PC-9 (cell line): ENCODE measurements around the gene IGSF8.

Source experiments
- EZH2 ChIP-seq: fragments of 200-600 bp; sonication (generic); IDR thresholded peaks from 2 replicates; pipeline ENCODE4 v1.8.0; 2017; ENCODE audit warnings: antibody characterized with exemption, low read depth
- TF ChIP-seq, protein P1 (sequence below): fragments of 200-600 bp; sonication (generic); conservative IDR thresholded peaks from 2 replicates; pipeline ENCODE4 v1.6.1; 2017; ENCODE audit warnings: mixed run types, antibody characterized with exemption, mild to moderate bottlenecking, moderate library complexity

DNA sequence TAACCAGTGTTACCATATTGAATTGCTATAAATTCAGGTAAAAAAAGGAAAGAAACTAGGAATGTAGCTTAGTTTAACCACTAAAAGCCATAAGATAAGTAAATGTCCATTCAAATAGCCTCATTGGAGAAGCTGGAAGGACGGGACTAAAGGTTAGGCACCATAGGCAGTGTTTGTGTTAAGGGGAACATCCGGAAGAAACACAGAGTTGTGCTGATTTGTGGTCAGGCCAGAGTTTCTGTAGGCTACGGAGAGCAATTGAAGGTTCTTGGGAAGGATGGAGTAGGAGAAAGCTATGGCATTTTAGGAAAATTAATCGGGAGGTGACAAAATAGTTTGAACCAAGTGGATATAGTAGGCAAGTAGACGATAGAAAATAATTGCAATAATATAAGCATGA lies 27.1 kb downstream of the IGSF8 start:
- TF ChIP-seq, protein P1, sequence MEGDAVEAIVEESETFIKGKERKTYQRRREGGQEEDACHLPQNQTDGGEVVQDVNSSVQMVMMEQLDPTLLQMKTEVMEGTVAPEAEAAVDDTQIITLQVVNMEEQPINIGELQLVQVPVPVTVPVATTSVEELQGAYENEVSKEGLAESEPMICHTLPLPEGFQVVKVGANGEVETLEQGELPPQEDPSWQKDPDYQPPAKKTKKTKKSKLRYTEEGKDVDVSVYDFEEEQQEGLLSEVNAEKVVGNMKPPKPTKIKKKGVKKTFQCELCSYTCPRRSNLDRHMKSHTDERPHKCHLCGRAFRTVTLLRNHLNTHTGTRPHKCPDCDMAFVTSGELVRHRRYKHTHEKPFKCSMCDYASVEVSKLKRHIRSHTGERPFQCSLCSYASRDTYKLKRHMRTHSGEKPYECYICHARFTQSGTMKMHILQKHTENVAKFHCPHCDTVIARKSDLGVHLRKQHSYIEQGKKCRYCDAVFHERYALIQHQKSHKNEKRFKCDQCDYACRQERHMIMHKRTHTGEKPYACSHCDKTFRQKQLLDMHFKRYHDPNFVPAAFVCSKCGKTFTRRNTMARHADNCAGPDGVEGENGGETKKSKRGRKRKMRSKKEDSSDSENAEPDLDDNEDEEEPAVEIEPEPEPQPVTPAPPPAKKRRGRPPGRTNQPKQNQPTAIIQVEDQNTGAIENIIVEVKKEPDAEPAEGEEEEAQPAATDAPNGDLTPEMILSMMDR, result no peak
- no peak for TF ChIP-seq EZH2
